K562 (cell line): ENCODE results near the gene LIFR. TPM values are rescaled to one million over a fixed set of nuclear protein-coding genes. Genes with fewer than 3 reads are reported as not detected.

Source experiments
- SMAD2 ChIP-seq: fragments of 150-350 bp; IDR thresholded peaks from 2 replicates; pipeline ENCODE4 v1.6.1; 2014; ENCODE audit warnings: low read depth, mild to moderate bottlenecking, low read length
- TOE1 ChIP-seq, 2 experiments: fragments of 450-650 bp in 1 of 2; sonication (generic) in 1 of 2; formaldehyde crosslinking in 1 of 2; IDR thresholded peaks; 2 replicates each; pipeline versions ENCODE4 v1.7.1 to v1.8.0; 2016 to 2022; ENCODE audit warnings: borderline replicate concordance in 2 of 2, mild to moderate bottlenecking in 2 of 2, antibody characterized with exemption in 1 of 2, inconsistent platforms in 1 of 2, low read depth in 1 of 2, missing genetic modification reagents in 1 of 2, moderate library complexity in 1 of 2
- ZBTB17 ChIP-seq: fragments of 450-650 bp; formaldehyde crosslinking; IDR thresholded peaks from 2 replicates; pipeline ENCODE4 v1.4.0; 2020; ENCODE audit warnings: mild to moderate bottlenecking
- ZFX ChIP-seq: sonication (generic); formaldehyde crosslinking; IDR thresholded peaks from 2 replicates; pipeline ENCODE4 v1.8.0; 2022; ENCODE audit warnings: mild to moderate bottlenecking, missing genetic modification reagents, moderate library complexity
- ZKSCAN8 ChIP-seq: fragments of 200-800 bp; sonication (Bioruptor generic); IDR thresholded peaks from 2 replicates; pipeline ENCODE4 v1.6.1; 2016; ENCODE audit warnings: missing genetic modification characterization, missing compliant biosample characterization
- ZNF121 ChIP-seq: sonication (generic); formaldehyde crosslinking; conservative IDR thresholded peaks from 2 replicates; pipeline ENCODE4 v1.8.0; 2022; ENCODE audit warnings: missing genetic modification reagents
- ZNF76 ChIP-seq: fragments of 250-450 bp; sonication (Bioruptor Pico); IDR thresholded peaks from 2 replicates; pipeline ENCODE4 v1.4.0; 2020; ENCODE audit warnings: mild to moderate bottlenecking, moderate library complexity, borderline replicate concordance
- polyA plus RNA-seq, 8 experiments: library from polyadenylated mRNA; depleted of rRNA in 4 of 8; stranded (reverse) in 5 of 8; unstranded in 3 of 8; fragments of >200 nt; fragmentation: Nextera tagmentation in 2 of 8; fragmentation: Illumina TruSeq in 1 of 8; extraction: Ambion mirVana in 2 of 8; extraction: Trizol in 1 of 8; gene quantifications; 2 replicates each; pipeline versions ENCODE4 v1.2.1 to v1.2.3, GENCODE V29; 2011 to 2014; ENCODE audit warnings: inconsistent platforms in 1 of 8, missing spikeins in 1 of 8
- total RNA-seq, 7 experiments: library from RNA; depleted of rRNA in 6 of 7; stranded (reverse); fragments of >200 nt in 6 of 7; fragmentation: Illumina TruSeq in 2 of 7; extraction: Trizol in 2 of 7; gene quantifications; 2 replicates each; pipeline versions ENCODE4 v1.2.1 to v1.2.3, GENCODE V29; 2011 to 2021; ENCODE audit warnings: low replicate concordance in 1 of 7
- TF ChIP-seq, protein P1 (sequence below): fragments of 450-650 bp; IDR thresholded peaks from one replicate; pipeline ENCODE4 v1.6.1; 2018; ENCODE audit warnings: mild to moderate bottlenecking, moderate library complexity; ENCODE audit not compliant: partially characterized antibody
- TF ChIP-seq, protein P2 (sequence below), 2 experiments: IDR thresholded peaks; 2 replicates each; pipeline ENCODE4 v1.6.1; 2011; ENCODE audit warnings: borderline replicate concordance in 1 of 2, control low read depth in 1 of 2, low read depth in 1 of 2, low read length in 1 of 2, mild to moderate bottlenecking in 1 of 2, mixed read lengths in 1 of 2, moderate library complexity in 1 of 2; ENCODE audit not compliant: insufficient read depth in 1 of 2, insufficient read length in 1 of 2, poor library complexity in 1 of 2, severe bottlenecking in 1 of 2; ENCODE audit errors: extremely low read depth in 1 of 2
- TF ChIP-seq, protein P3 (sequence below): fragments of 250-450 bp; sonication (Bioruptor Pico); IDR thresholded peaks from 2 replicates; pipeline ENCODE4 v1.8.0; 2021; ENCODE audit warnings: moderate library complexity, mild to moderate bottlenecking, inconsistent platforms
- TF ChIP-seq, protein P4 (sequence below): fragments of 250-450 bp; sonication (Bioruptor Pico); IDR thresholded peaks from 2 replicates; pipeline ENCODE4 v1.4.0; 2020

LIFR gene
- total and polyA plus RNA-seq, 9 of the 15 experiments (the other 6 are each of a cell fraction or from before 2014, with no cell fraction given), result 0.43 to 5.7 (median 3.3) TPM

DNA sequence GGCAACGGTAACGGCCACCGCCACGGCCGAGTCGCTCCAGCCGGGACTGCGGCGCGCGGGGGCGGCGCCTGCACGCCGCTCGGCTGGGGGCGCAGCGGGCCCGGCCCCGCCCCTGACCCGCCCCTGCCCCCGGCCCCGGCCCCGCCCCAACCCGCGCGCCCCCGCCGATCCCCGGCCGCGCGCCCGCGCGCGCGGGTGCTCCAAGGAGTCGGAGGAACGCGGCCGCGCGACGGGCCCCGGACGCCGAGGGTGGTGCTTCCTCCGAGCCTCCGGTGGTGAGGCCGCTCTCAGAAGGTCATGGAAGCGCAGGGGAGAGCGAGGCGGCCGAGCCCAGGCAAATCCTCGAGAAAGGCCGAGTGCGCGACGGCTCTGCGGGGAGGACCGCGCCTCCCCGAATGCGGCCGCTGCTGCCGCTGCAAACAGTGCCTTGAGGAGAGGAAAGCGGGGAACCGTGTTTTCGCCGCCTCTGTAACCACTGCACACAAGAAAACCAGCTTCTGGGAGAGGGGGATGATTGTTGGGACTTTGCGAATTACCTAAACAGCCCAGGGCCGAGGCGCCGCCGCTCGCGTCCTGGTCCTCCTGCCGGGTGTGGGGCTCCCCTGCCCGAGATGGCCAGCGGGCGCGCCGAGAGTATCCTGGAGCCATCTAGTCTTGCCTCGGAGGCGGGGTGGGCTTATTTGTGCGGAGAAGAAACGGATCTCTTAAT lies at the start of gene LIFR (continued):
- TF ChIP-seq ZFX (peak; percentile 79), ZNF76 (CRISPR knock-in tag) (no peak), TOE1 (IDR thresholded peaks at IDR 0.05; ENCODE audit: borderline replicate concordance) (no peak), TOE1 (CRISPR knock-in tag; IDR thresholded peaks at IDR 0.05; ENCODE audit: borderline replicate concordance, low read depth) (no peak), ZBTB17 (peak; percentile 30; the same call in 1 of the 2 replicates), ZNF121 (CRISPR knock-in tag) (no peak), ZKSCAN8 (no peak), SMAD2 (no peak)
- TF ChIP-seq, protein P1, sequence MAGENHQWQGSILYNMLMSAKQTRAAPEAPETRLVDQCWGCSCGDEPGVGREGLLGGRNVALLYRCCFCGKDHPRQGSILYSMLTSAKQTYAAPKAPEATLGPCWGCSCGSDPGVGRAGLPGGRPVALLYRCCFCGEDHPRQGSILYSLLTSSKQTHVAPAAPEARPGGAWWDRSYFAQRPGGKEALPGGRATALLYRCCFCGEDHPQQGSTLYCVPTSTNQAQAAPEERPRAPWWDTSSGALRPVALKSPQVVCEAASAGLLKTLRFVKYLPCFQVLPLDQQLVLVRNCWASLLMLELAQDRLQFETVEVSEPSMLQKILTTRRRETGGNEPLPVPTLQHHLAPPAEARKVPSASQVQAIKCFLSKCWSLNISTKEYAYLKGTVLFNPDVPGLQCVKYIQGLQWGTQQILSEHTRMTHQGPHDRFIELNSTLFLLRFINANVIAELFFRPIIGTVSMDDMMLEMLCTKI, result no peak
- TF ChIP-seq, protein P2, sequence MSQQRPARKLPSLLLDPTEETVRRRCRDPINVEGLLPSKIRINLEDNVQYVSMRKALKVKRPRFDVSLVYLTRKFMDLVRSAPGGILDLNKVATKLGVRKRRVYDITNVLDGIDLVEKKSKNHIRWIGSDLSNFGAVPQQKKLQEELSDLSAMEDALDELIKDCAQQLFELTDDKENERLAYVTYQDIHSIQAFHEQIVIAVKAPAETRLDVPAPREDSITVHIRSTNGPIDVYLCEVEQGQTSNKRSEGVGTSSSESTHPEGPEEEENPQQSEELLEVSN (IDR thresholded peaks at IDR 0.05; ENCODE audit: borderline replicate concordance in 1 of 2, extremely low read depth in 1 of 2, insufficient read depth in 1 of 2, insufficient read length in 1 of 2, low read depth in 1 of 2, low read length in 1 of 2, poor library complexity in 1 of 2, severe bottlenecking in 1 of 2), result peak in 1 of 2 experiments; percentile 32
- TF ChIP-seq, protein P3, sequence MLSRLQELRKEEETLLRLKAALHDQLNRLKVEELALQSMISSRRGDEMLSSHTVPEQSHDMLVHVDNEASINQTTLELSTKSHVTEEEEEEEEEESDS, result no peak
- TF ChIP-seq, protein P4, sequence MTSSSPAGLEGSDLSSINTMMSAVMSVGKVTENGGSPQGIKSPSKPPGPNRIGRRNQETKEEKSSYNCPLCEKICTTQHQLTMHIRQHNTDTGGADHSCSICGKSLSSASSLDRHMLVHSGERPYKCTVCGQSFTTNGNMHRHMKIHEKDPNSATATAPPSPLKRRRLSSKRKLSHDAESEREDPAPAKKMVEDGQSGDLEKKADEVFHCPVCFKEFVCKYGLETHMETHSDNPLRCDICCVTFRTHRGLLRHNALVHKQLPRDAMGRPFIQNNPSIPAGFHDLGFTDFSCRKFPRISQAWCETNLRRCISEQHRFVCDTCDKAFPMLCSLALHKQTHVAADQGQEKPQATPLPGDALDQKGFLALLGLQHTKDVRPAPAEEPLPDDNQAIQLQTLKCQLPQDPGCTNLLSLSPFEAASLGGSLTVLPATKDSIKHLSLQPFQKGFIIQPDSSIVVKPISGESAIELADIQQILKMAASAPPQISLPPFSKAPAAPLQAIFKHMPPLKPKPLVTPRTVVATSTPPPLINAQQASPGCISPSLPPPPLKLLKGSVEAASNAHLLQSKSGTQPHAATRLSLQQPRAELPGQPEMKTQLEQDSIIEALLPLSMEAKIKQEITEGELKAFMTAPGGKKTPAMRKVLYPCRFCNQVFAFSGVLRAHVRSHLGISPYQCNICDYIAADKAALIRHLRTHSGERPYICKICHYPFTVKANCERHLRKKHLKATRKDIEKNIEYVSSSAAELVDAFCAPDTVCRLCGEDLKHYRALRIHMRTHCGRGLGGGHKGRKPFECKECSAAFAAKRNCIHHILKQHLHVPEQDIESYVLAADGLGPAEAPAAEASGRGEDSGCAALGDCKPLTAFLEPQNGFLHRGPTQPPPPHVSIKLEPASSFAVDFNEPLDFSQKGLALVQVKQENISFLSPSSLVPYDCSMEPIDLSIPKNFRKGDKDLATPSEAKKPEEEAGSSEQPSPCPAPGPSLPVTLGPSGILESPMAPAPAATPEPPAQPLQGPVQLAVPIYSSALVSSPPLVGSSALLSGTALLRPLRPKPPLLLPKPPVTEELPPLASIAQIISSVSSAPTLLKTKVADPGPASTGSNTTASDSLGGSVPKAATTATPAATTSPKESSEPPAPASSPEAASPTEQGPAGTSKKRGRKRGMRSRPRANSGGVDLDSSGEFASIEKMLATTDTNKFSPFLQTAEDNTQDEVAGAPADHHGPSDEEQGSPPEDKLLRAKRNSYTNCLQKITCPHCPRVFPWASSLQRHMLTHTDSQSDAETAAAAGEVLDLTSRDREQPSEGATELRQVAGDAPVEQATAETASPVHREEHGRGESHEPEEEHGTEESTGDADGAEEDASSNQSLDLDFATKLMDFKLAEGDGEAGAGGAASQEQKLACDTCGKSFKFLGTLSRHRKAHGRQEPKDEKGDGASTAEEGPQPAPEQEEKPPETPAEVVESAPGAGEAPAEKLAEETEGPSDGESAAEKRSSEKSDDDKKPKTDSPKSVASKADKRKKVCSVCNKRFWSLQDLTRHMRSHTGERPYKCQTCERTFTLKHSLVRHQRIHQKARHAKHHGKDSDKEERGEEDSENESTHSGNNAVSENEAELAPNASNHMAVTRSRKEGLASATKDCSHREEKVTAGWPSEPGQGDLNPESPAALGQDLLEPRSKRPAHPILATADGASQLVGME, result no peak
